Brain microvascular endothelial cell (primary cell): ENCODE data around the gene TBC1D19.
"Not testable (repeated sequence)": the region's sequence is repeated elsewhere in the genome, so short reads cannot be mapped to it uniquely, and the experiment has no call there.

Experiments used
- DNase-seq: peaks from one replicate; pipeline ENCODE4 v3.0.0-alpha.2; 2020
- H3K27ac ChIP-seq: fragments of 250-450 bp; sonication (Bioruptor Pico); 2 replicates; pipeline ENCODE4 v1.5.1; 2020; ENCODE audit warnings: mild to moderate bottlenecking, moderate library complexity
- H3K27me3 ChIP-seq: fragments of 250-450 bp; sonication (Bioruptor Pico); replicated peaks from 2 replicates; pipeline ENCODE4 v1.5.1; 2020; ENCODE audit warnings: mild to moderate bottlenecking
- H3K36me3 ChIP-seq: fragments of 250-450 bp; sonication (Bioruptor Pico); replicated peaks from 2 replicates; pipeline ENCODE4 v1.5.1; 2020; ENCODE audit warnings: mild to moderate bottlenecking
- H3K4me3 ChIP-seq: 2 replicates; pipeline ENCODE4 v1.5.1; 2011; ENCODE audit warnings: low read depth, mild to moderate bottlenecking, control low read depth, low read length, moderate library complexity
- in situ Hi-C: cut with HindIII; loops from 2 replicates; pipeline ENCODE4 v1.10.0; 2017; ENCODE audit warnings: low sequenced_read_pairs, low pct_ligation_motif_present
- TF ChIP-seq, protein P1 (sequence below): IDR thresholded peaks from 2 replicates; pipeline ENCODE4 v1.5.1; 2011; ENCODE audit warnings: low read depth, mild to moderate bottlenecking, moderate library complexity, low read length, control low read depth, inconsistent platforms; ENCODE audit errors: missing control alignments

The TBC1D19 gene

GRCh38 chr4:26590639-26591038, 6.8 kb downstream of the TBC1D19 start:
- DNase-seq = peak; percentile 51
- Histone ChIP-seq H3K27ac (no peak overlapping the region), H3K27me3 (no peaks in the 10 kb centered on the region), H3K36me3 (no peaks in the 10 kb centered on the region), H3K4me3 (no peak overlapping the region)
- TF ChIP-seq, protein P1, sequence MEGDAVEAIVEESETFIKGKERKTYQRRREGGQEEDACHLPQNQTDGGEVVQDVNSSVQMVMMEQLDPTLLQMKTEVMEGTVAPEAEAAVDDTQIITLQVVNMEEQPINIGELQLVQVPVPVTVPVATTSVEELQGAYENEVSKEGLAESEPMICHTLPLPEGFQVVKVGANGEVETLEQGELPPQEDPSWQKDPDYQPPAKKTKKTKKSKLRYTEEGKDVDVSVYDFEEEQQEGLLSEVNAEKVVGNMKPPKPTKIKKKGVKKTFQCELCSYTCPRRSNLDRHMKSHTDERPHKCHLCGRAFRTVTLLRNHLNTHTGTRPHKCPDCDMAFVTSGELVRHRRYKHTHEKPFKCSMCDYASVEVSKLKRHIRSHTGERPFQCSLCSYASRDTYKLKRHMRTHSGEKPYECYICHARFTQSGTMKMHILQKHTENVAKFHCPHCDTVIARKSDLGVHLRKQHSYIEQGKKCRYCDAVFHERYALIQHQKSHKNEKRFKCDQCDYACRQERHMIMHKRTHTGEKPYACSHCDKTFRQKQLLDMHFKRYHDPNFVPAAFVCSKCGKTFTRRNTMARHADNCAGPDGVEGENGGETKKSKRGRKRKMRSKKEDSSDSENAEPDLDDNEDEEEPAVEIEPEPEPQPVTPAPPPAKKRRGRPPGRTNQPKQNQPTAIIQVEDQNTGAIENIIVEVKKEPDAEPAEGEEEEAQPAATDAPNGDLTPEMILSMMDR = no peak
- in situ Hi-C loops = no loop called here

DNA sequence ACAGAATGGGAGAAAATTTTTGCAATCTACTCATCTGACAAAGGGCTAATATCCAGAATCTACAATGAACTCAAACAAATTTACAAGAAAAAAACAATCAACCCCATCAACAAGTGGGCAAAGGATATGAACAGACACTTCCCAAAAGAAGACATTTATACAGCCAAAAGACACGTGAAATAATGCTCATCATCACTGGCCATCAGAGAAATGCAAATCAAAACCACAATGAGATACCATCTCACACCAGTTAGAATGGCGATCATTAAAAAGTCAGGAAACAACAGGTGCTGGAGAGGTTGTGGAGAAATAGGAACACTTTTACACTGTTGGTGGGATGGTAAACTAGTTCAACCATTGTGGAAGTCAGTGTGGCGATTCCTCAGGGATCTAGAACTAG, 9.7 kb downstream of the TBC1D19 start:
- in situ Hi-C loops, H3K27ac ChIP-seq, H3K36me3 ChIP-seq, H3K27me3 ChIP-seq, H3K4me3 ChIP-seq, DNase-seq: not testable (repeated sequence)

DNA sequence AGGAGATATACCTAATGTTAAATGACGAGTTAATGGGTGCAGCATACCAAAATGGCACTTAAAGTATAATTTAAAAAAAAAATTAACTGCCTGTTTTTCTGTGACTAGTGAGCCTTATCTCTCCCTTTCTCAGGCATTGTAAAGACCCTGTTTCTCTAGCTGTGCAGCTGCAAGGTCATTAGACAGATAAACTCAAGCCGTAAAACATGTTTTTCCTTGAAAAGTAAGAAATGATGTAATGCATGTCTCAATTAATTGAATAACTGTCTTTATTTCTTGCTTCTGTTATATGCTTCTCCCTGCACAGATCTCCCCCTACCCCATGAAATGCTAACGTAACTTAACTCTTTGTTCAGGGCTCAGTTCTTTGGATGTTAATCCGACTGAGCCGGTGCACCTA, 10.5 kb downstream of the TBC1D19 start:
- in situ Hi-C loops = no loop called here
- TF ChIP-seq, protein P1 = no peak
- no peaks in the 10 kb centered on the region for H3K27me3 ChIP-seq
- H3K4me3 ChIP-seq = no peak overlapping the region
- DNase-seq = no peak
- H3K27ac ChIP-seq = no peak overlapping the region
- H3K36me3 ChIP-seq = no peaks in the 10 kb centered on the region

- in situ Hi-C loops = no loop called here
- no peak for DNase-seq
- H3K27ac ChIP-seq = no peak overlapping the region
- H3K27me3 ChIP-seq = no peaks in the 10 kb centered on the region
- no peaks in the 10 kb centered on the region for H3K36me3 ChIP-seq
- TF ChIP-seq, protein P1 = no peak
- no peak overlapping the region for H3K4me3 ChIP-seq
Measured at GRCh38 chr4:26594778-26595177, 10.9 kb downstream of the TBC1D19 start.

DNA sequence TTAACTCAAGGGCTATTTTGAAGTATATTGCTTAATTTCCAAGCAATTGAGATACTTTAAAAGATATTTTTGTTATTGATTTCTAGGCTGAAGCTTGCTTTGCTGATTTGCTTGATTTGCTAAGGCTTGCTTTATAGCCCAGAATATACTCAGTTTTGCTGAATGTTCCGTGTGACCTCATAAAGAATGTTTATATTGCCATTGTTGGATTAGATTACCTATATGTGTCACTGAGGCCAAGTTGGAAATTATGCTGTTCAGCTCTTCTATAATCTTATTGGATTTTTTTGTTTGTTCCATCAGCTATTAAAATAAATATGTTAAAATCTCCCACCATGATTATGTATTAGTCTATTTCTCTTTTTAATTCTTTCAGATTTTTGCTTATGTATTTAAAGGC, 13.0 kb downstream of the TBC1D19 start:
- TF ChIP-seq, protein P1 = no peak
- DNase-seq = no peak
- Histone ChIP-seq H3K27me3 (no peaks in the 10 kb centered on the region), H3K4me3 (no peak overlapping the region), H3K27ac (no peak overlapping the region), H3K36me3 (no peaks in the 10 kb centered on the region)
- in situ Hi-C loops = no loop called here

DNA sequence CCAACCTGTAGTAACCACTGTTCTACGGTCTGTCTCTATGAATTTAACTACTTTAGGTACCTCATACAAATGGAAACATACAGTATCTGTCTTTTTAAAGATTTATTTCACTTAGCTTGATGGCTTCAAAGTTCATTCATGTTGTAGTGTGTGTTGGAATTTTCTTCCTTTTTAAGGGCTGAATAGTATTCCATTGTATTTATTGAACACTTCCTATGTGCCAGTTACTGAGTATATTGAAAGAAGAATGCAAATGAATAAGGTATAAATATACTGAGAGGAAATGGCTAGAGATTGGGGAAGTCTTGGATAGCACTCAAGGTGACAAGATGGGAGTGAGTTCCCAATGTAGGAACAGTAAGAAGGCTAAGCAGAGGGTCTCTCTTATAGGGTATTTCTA, 17.3 kb downstream of the TBC1D19 start:
- in situ Hi-C loops = no loop called here
- no peaks in the 10 kb centered on the region for H3K36me3 ChIP-seq
- TF ChIP-seq, protein P1 = no peak

More for the DNA sequence above, 17.3 kb downstream of the TBC1D19 start:
- DNase-seq = no peak
- H3K27ac ChIP-seq = no peak overlapping the region
- H3K27me3 ChIP-seq = no peaks in the 10 kb centered on the region
- H3K4me3 ChIP-seq = no peak overlapping the region
